B cell (primary cell): Measurements from ENCODE around the gene CARNS1. TPM values are rescaled to one million over a fixed set of nuclear protein-coding genes. Genes with fewer than 3 reads are reported as not detected.

Experiments used
- ATAC-seq: fragments of 200-7000 bp; cut with Tn5 transposase; one replicate; pipeline ENCODE4 v1.10.0; 2021; ENCODE audit warnings: low read depth, mild to moderate bottlenecking, moderate number of reproducible peaks, moderate library complexity
- CTCF ChIA-PET: fragments of 350-600 bp; sonication (Branson Sonifier 250); formaldehyde crosslinking; loops from one replicate; lab custom pipeline; 2021; ENCODE audit warnings: antibody characterized with exemption, inconsistent platforms; lab: Charles Lee
- POLR2A ChIA-PET: fragments of 350-600 bp; sonication (Branson Sonifier 250); formaldehyde crosslinking; loops from one replicate; lab custom pipeline; 2021; ENCODE audit warnings: antibody characterized with exemption; lab: Charles Lee
- DNase-seq: peaks from one replicate; pipeline ENCODE4 v3.0.0; 2013
- H2AFZ ChIP-seq: 2 replicates; pipeline ENCODE4 v1.6.1; 2012; ENCODE audit warnings: mild to moderate bottlenecking, low read depth, low read length; ENCODE audit not compliant: insufficient read depth, poor library complexity, severe bottlenecking
- H3K27ac ChIP-seq, 2 donors: 1 replicate in 1 of 2; 2 replicates in 1 of 2; pipeline ENCODE4 v1.5.1; 2012 to 2013; ENCODE audit warnings: low read length in 2 of 2, mild to moderate bottlenecking in 2 of 2, moderate library complexity in 1 of 2
- H3K27me3 ChIP-seq, 4 experiments: fragments of 200-600 bp in 1 of 4; sonication (generic) in 1 of 4; replicated peaks in 1 of 4; 1 replicate in 2 of 4; 2 replicates in 2 of 4; pipeline versions ENCODE4 v1.6.1 to v1.7.0; 2013 to 2016; ENCODE audit warnings: low read length in 3 of 4, mild to moderate bottlenecking in 2 of 4, mixed read lengths in 1 of 4, moderate library complexity in 1 of 4; ENCODE audit not compliant: insufficient read depth in 4 of 4, control insufficient read depth in 3 of 4; ENCODE audit errors: control extremely low read depth in 1 of 4
- H3K36me3 ChIP-seq, 2 experiments: replicated peaks in 1 of 2; 1 replicate in 1 of 2; 2 replicates in 1 of 2; pipeline versions ENCODE4 v1.6.1 to v1.7.1; 2013; ENCODE audit warnings: low read length in 1 of 2; ENCODE audit not compliant: insufficient read depth in 2 of 2, control insufficient read depth in 1 of 2; ENCODE audit errors: control extremely low read depth in 1 of 2, extremely low read depth in 1 of 2
- H3K4me1 ChIP-seq, 2 donors: fragments of 200-600 bp in 1 of 2; sonication (generic) in 1 of 2; 1 replicate in 1 of 2; 2 replicates in 1 of 2; pipeline versions ENCODE4 v1.5.1 to v1.6.1; 2013 to 2017; ENCODE audit warnings: low read length in 2 of 2; ENCODE audit not compliant: control insufficient read depth in 2 of 2, insufficient read depth in 2 of 2
- H3K4me2 ChIP-seq: replicated peaks from 2 replicates; pipeline ENCODE3; 2012; ENCODE audit warnings: mild to moderate bottlenecking, low read depth, low read length; ENCODE audit not compliant: poor library complexity, severe bottlenecking
- H3K4me3 ChIP-seq, 5 experiments: fragments of 200-600 bp in 1 of 5; sonication (generic) in 1 of 5; 1 replicate in 3 of 5; 2 replicates in 2 of 5; pipeline versions ENCODE4 v1.5.1 to v1.7.0; 2011 to 2016; ENCODE audit warnings: low read length in 4 of 5, mild to moderate bottlenecking in 4 of 5, low read depth in 2 of 5, control low read depth in 1 of 5, moderate library complexity in 1 of 5; ENCODE audit not compliant: insufficient read depth in 1 of 5; ENCODE audit errors: control extremely low read depth in 1 of 5, extremely low read depth in 1 of 5
- H3K79me2 ChIP-seq: fragments of 200-600 bp; sonication (generic); one replicate; pipeline ENCODE4 v1.6.0; 2016; ENCODE audit warnings: low read length; ENCODE audit not compliant: control insufficient read depth, insufficient read depth
- H3K9ac ChIP-seq: fragments of 200-600 bp; sonication (generic); 2 replicates; pipeline ENCODE4 v1.6.1; 2017; ENCODE audit warnings: mild to moderate bottlenecking, low read length, moderate library complexity
- H3K9me3 ChIP-seq, 3 donors: one replicate each; pipeline versions ENCODE4 v1.6.1 to v1.7.1; 2013; ENCODE audit warnings: low read length in 2 of 3; ENCODE audit not compliant: control insufficient read depth in 2 of 3, insufficient read depth in 1 of 3; ENCODE audit errors: control extremely low read depth in 1 of 3
- H4K20me1 ChIP-seq: 2 replicates; pipeline ENCODE4 v1.6.0; 2012; ENCODE audit warnings: mild to moderate bottlenecking, low read length; ENCODE audit not compliant: insufficient read depth, control insufficient read depth, poor library complexity, severe bottlenecking
- H3K27ac Mint-ChIP-seq: one replicate; pipeline ENCODE4 v1.8.0; 2021; ENCODE audit warnings: mixed read lengths
- H3K27me3 Mint-ChIP-seq: one replicate; pipeline ENCODE4 v1.8.0; 2021; ENCODE audit warnings: mixed read lengths
- H3K4me1 Mint-ChIP-seq: one replicate; pipeline ENCODE4 v1.8.0; 2021; ENCODE audit warnings: mixed read lengths
- H3K4me3 Mint-ChIP-seq: one replicate; pipeline ENCODE4 v1.8.0; 2021; ENCODE audit warnings: mixed read lengths
- H3K9me3 Mint-ChIP-seq: one replicate; pipeline ENCODE4 v1.8.0; 2022; ENCODE audit warnings: mixed read lengths; ENCODE audit not compliant: insufficient read depth
- EZH2 ChIP-seq: IDR thresholded peaks from 2 replicates; pipeline ENCODE4 v1.6.1; 2012; ENCODE audit warnings: borderline replicate concordance, low read depth, mild to moderate bottlenecking, moderate library complexity, low read length; ENCODE audit not compliant: insufficient read depth, poor library complexity, severe bottlenecking
- WGBS: methylation state at CpG from one replicate; pipeline ENCODE4 v1.1.5; 2013; ENCODE audit warnings: missing lambda C conversion rate; ENCODE audit not compliant: insufficient coverage; 5-methylcytosine and 5-hydroxymethylcytosine counted together
- intact Hi-C: fragments of 100-400 bp; cut with micrococcal nuclease; formaldehyde crosslinking; loops from one replicate; pipeline ENCODE4 v1.10.0; 2022
- polyA plus RNA-seq: library from polyadenylated mRNA; depleted of rRNA; stranded (reverse); fragments of >200 nt; gene quantifications from 2 replicates; pipeline ENCODE4 v1.2.3, GENCODE V29; 2012
- total RNA-seq, 2 donors: library from RNA; stranded (reverse); fragments of 120-200 nt in 1 of 2; gene quantifications; 1 replicate in 1 of 2; 2 replicates in 1 of 2; pipeline versions ENCODE4 v1.2.3 to v1.2.4, GENCODE V29; 2013 to 2022
- TF ChIP-seq, protein P1 (sequence below): fragments of 200-600 bp; IDR thresholded peaks from one replicate; pipeline ENCODE4 v1.8.0; 2022; ENCODE audit warnings: antibody characterized with exemption, mild to moderate bottlenecking

The CARNS1 gene
- total and polyA plus RNA-seq, 2 donors (not counting 1 experiment from before 2014, with no cell fraction given) = 24.1 to 41.1 TPM

DNA sequence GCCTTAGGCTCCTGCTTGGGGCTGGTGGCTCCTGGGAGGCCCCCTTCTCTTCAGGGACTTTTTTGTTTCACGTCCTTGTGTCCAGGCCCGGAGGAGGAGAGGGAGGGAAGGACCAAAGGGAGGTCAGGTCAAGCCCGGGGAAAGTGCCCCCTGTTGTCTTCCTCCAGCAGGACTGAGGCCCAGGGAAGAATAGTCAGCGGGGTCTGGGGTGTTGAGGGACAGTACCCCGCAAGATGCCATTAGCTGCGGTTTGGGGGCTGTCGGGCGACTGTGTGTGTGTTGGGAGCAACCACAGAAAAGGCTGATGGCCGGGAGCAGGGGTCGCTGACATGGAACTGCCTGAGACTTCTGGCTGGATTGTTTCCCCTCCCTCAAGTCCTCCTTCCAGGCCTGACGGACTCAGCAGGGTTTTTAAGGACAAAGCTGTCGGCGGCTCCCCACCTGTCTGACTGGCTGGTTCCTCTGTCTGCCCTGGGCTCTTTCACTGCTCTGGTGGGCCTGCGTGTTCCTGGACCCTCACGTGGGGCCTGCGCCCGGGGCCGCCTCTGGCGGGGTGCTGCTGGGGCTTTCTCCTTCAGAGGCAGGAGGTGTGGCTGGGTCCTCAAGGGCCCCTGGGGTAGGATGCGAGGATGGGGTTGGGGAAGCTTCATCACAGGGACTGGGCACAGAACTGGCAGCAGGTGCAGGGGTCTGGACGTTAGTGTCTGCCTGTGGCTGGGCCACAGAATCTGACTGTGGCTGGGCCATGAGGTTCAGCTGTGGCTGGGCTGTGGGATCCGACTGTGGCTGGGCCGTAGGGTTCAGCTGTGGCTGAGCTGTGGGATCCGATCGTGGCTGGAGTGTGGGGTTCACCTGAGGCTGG, 35.5 kb downstream of the CARNS1 start:
- Histone ChIP-seq H3K27ac (no peak overlapping the region), H3K9ac (no peak overlapping the region), H3K79me2 (peaks cover 60% of the 10 kb centered on the region), H2AFZ (no peak overlapping the region), H3K4me3 (no peak overlapping the region), H3K4me2 (peak overlapping the region; percentile 32), H3K9me3 (no peaks in the 10 kb centered on the region), H3K27me3 (no peaks in the 10 kb centered on the region), H3K36me3 (no peaks in the 10 kb centered on the region), H4K20me1 (no peaks in the 10 kb centered on the region), H3K4me1 (peaks cover 55 to 87% of the 10 kb centered on the region in 2 donors)
- WGBS = 88% methylated on average over 25 of the region's 25 CpGs
- peak overlapping the region; percentile 81 for H3K27ac Mint-ChIP-seq
- H3K4me1 Mint-ChIP-seq = peaks cover 50% of the 10 kb centered on the region
- no peaks in the 10 kb centered on the region for H3K9me3 Mint-ChIP-seq
- DNase-seq (no peak), ATAC-seq (no peak)
- ChIA-PET CTCF (interaction anchor here (1.2 to 1.5 kb wide), 2 partner anchors 13 to 33 kb away, joined by 3 to 4 read pairs; partner anchors contain the start of gene PTPRCAP), POLR2A (interaction anchor here (0.7 to 9.6 kb wide), 8 partner anchors 9 to 59 kb away, joined by 3 to 110 read pairs (median 4); partner anchors contain the start of genes PPP1CA, PTPRCAP, RAD9A and TMEM134)
- TF ChIP-seq, protein P1, sequence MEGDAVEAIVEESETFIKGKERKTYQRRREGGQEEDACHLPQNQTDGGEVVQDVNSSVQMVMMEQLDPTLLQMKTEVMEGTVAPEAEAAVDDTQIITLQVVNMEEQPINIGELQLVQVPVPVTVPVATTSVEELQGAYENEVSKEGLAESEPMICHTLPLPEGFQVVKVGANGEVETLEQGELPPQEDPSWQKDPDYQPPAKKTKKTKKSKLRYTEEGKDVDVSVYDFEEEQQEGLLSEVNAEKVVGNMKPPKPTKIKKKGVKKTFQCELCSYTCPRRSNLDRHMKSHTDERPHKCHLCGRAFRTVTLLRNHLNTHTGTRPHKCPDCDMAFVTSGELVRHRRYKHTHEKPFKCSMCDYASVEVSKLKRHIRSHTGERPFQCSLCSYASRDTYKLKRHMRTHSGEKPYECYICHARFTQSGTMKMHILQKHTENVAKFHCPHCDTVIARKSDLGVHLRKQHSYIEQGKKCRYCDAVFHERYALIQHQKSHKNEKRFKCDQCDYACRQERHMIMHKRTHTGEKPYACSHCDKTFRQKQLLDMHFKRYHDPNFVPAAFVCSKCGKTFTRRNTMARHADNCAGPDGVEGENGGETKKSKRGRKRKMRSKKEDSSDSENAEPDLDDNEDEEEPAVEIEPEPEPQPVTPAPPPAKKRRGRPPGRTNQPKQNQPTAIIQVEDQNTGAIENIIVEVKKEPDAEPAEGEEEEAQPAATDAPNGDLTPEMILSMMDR = no peak
- no peak for TF ChIP-seq EZH2
- intact Hi-C loops = no loop called here
- H3K4me3 Mint-ChIP-seq = no peak overlapping the region
- no peaks in the 10 kb centered on the region for H3K27me3 Mint-ChIP-seq

- TF ChIP-seq, protein P1 = no peak
- TF ChIP-seq EZH2 = no peak
- Histone ChIP-seq H4K20me1 (no peaks in the 10 kb centered on the region), H3K4me3 (no peak overlapping the region), H3K4me1 (peaks cover 50 to 86% of the 10 kb centered on the region in 2 donors), H2AFZ (no peak overlapping the region), H3K79me2 (peaks cover 64% of the 10 kb centered on the region), H3K9ac (no peak overlapping the region), H3K27me3 (no peaks in the 10 kb centered on the region), H3K36me3 (no peaks in the 10 kb centered on the region), H3K27ac (no peak overlapping the region), H3K9me3 (no peaks in the 10 kb centered on the region), H3K4me2 (peak overlapping the region; percentile 32)
- Mint-ChIP-seq H3K4me3 (no peak overlapping the region), H3K27me3 (no peaks in the 10 kb centered on the region), H3K27ac (peak overlapping the region; percentile 81), H3K4me1 (peaks cover 45% of the 10 kb centered on the region), H3K9me3 (no peaks in the 10 kb centered on the region)
- ChIA-PET CTCF (interaction anchor here (1.2 to 1.5 kb wide), 2 partner anchors 14 to 34 kb away, joined by 3 to 4 read pairs; partner anchors contain the start of gene PTPRCAP), POLR2A (interaction anchor here (0.6 to 9.6 kb wide), 6 partner anchors 8 to 60 kb away, joined by 3 to 110 read pairs (median 4); partner anchors contain the start of genes PTPRCAP, RAD9A and TMEM134)
- no peak for ATAC-seq
- WGBS = 93% methylated on average over 14 of the region's 14 CpGs
- DNase-seq = no peak
- intact Hi-C loops = no loop called here
Observed at GRCh38 chr11:67451658-67451976, 36.1 kb downstream of the CARNS1 start.
